Measurements from ENCODE around the gene NME3.

The NME3 gene

DNA sequence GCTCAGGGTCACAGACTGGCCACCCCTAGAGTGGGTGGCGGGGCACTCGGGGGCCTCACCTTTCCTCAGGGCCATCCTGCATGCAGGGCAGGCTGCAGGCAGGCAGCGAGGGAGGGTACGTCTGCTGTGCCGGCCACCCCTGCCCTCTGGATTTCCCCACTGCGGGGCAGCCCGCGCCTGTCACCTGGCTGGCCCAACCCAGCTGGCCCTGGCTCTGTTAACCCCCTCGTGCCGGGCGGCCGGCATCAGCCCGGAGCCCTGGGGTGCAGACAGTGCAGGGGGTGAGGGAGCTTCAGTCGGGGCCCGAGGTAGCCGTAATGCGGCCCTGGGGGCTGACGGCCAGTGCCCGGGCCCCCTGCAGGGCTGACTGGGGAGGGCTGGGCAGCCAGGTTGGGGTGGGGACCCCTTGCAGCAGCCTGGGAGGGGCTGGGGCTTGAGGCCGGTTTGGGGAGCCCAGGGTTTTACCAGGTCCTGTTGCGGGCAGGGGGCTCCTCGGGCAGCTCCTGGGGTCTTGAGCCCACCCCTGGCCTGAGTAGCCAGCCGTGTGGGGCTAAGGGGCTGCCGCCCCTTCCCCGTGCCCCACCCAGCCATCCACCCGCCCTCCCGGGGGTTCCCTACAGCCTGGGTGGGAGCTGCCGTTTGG is 22.4 kb upstream of the NME3 start, which contains the start of gene IGFALS:
Gene IGFALS (minus strand): TSS at position 128 of the 643 bp plus-strand sequence. CDS start 53 bp downstream, at position 75.
- no peak for DNase-seq

GRCh38 chr16:1792836-1793577 is 21.7 kb upstream of the NME3 start:
- no peak for DNase-seq

GRCh38 chr16:1791943-1792812 is 20.8 kb upstream of the NME3 start:
- DNase-seq = no peak

- DNase-seq = no peak
Observed at GRCh38 chr16:1791256-1791942, 20.1 kb upstream of the NME3 start.

- no peak for DNase-seq
Observed at GRCh38 chr16:1790611-1791255, 19.4 kb upstream of the NME3 start.

GRCh38 chr16:1790261-1790610 is 18.9 kb upstream of the NME3 start:
- DNase-seq = no peak

DNA sequence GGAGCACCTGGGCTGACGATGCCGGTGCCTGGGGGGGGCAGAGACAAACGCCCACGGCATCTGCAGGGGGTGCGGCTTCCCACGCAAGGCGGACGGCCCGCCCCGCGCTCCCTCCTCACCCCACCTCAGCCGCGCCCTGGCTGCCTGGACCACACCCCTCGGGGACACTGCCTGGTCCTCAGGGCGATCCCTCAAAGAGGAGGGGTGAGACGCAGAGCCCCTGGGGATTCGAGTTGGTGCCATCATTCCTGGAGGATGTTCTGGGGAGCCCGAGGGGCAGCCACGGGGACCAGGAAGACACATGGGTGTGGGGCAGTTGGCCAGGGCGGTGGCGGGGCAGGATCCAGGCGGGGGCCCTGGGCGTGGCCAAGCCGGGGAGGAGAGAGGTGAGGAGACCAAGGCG is 18.3 kb upstream of the NME3 start:
- no peak for DNase-seq

GRCh38 chr16:1788708-1789100 is 17.4 kb upstream of the NME3 start:
- no peak for DNase-seq

GRCh38 chr16:1788095-1788707 is 16.9 kb upstream of the NME3 start:
- no peak for DNase-seq

DNA sequence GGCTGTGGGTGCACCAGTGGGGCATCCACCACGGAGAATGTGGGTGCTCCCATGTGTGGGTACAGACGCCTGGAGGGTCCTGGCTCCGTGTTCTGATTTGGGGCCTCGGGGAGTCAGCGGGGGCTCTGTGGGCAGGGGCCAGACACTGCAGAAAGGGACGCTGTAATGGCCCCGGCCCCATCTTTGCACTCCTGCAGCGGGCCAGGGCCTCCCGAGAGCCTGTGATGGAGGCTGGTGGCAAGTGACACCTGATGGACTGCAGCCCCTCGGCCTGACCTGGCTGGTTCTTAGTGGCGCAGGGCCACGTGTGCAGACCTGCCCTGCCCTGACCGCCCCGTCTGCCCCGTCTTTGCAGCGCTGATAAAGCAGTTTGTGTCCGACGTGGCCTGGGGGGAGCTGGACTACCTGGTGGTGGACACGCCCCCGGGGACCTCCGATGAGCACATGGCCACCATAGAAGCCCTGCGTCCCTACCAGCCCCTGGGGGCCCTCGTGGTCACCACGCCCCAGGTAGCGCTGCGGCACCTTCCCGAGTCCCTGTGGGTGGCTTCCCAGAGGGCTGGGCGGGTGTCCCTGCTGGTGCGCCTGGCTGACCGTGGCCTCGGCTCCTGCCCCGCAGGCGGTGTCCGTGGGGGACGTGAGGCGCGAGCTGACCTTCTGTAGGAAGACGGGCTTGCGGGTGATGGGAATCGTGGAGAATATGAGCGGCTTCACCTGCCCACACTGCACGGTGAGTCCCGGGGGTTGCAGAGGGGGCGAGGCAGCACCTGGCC is 16.2 kb upstream of the NME3 start:
- no peak for DNase-seq

DNA sequence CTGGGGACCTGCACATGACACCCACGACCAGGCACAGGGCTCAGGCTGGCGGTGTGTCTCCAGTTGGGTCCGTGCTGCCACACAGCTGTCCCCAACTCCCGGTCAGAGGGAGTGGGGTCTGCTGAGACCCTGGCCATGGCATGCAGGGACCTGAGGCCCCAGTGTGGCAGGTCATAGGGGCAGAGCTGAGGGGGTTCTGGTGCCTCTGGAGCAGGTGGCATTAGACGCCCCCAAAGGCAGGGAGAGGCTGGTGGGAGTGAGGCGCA is 15.6 kb upstream of the NME3 start:
- DNase-seq = no peak

DNA sequence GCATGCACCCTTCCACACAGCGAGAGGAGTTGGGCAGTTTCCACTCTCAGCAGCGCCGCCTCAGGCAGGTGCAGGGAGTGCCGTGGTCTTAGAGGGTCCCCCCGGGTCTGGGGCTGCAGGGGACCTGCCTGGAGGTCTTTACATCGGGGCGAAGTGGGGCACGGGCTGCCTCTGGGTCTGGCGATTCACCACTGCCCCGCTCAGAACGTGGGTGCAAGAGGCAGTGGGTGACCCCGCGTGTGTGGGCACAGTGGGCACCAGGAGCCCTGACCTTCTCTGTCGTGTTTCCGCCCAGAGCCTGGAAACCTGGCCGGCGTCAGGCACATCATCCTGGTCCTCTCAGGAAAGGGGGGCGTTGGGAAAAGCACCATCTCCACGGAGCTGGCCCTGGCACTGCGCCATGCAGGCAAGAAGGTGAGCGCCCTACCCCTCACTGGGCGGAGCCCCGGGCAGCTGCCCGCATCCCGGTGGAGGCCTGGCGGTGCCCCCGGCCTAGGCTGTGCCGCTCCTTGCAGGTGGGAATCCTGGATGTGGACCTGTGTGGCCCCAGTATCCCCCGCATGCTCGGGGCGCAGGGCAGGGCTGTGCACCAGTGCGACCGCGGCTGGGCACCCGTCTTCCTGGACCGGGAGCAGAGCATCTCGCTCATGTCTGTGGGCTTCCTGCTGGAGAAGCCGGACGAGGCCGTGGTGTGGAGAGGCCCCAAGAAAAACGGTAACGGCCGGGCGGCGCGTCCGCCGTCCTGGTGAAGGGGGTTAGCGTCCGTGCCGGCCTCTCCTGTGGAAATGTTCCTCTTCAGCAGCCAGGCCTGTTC is 15.1 kb upstream of the NME3 start:
- no peak for DNase-seq

DNA sequence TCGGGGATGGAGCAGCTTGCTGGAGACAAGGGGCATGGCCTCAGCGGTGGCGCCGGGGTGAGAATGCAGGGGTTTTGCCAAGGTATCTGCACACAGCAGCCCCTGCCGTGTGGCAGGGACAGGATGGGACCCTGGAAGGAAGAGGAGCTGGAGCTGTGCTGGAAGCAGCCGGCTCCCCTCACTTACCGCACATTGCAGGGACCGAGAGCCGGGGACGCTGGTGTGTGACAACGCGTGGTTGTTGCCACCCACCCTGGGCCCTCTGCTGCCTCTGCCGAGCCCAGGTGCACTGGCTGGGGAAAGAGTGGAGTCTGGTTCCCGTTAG is 14.5 kb upstream of the NME3 start:
- DNase-seq = no peak

- DNase-seq = no peak
Observed at GRCh38 chr16:1784977-1785845, 13.9 kb upstream of the NME3 start.

- DNase-seq = peak; percentile 100
Observed at GRCh38 chr16:1782408-1783264, 11.3 kb upstream of the NME3 start, which contains the start of the genes NUBP2 and SPSB3. Gene NUBP2, plus strand, starts transcription at chr16:1782960. Its CDS starts 61 bp downstream, at chr16:1783021. Gene SPSB3, minus strand, starts transcription at chr16:1782571. Its CDS starts 1,088 bp downstream, at chr16:1781483.

- DNase-seq = peak; percentile 31
Observed at GRCh38 chr16:1781758-1782407, 10.5 kb upstream of the NME3 start.

DNA sequence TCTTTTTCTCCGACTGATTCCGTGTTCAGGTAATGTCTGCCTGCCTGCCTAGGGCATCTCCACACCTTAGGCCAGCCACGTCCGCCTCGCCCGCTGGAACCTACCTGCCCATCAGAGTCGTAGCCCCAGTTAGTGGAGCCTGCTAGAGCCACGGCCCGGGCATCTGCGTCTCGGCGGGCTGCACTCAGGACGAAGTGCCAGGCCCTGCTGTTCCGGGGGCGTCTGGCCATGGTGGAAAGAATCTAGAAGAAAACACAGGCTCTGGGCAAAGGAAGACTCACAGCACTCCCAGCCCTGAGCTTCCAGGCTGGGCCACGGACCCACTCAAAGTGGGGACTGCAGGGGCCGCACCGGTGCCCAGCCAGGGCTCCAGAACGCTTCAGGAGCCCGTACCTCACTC is 9.9 kb upstream of the NME3 start:
- no peak for DNase-seq

DNA sequence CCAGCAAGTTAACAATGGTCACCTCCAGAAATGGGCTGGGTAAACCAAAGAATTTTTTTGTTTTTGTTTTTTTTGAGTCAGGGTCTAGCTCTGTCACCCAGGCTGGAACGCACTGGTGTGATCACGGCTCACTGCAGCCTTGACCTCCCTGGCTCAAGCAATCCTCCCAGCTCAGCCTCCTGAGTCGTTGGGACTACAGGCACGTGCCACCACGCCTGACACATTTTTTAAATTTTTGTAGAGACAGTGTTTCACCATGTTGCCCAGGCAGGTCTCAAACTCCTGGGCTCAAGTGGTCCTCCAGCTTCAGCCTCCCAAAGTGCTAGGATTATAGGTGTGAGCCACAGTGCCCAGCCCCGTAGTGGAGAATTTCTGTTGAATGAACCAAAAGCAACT is 9.3 kb upstream of the NME3 start:
- DNase-seq = no peak
